HT1080 (cell line): Measurements from ENCODE around the gene URI1. TPM values are rescaled to one million over a fixed set of nuclear protein-coding genes. Genes with fewer than 3 reads are reported as not detected.
"Not testable (repeated sequence)": the region's sequence is repeated elsewhere in the genome, so short reads cannot be mapped to it uniquely, and the experiment has no call there.

Source experiments
- DNase-seq: peaks from one replicate; pipeline ENCODE4 v3.0.0-alpha.2; 2015; ENCODE audit warnings: low read depth
- polyA plus RNA-seq, 2 experiments: library from polyadenylated mRNA; depleted of rRNA; stranded (reverse); fragments of >200 nt; gene quantifications; 2 replicates each; pipeline ENCODE4 v1.2.3, GENCODE V29; 2015
- total RNA-seq: library from RNA; depleted of rRNA; stranded (reverse); fragments of >200 nt; shearing (Covaris generic); gene quantifications from 2 replicates; pipeline ENCODE4 v1.2.3, GENCODE V29; 2014; rRNA removed

The URI1 gene, protein sequence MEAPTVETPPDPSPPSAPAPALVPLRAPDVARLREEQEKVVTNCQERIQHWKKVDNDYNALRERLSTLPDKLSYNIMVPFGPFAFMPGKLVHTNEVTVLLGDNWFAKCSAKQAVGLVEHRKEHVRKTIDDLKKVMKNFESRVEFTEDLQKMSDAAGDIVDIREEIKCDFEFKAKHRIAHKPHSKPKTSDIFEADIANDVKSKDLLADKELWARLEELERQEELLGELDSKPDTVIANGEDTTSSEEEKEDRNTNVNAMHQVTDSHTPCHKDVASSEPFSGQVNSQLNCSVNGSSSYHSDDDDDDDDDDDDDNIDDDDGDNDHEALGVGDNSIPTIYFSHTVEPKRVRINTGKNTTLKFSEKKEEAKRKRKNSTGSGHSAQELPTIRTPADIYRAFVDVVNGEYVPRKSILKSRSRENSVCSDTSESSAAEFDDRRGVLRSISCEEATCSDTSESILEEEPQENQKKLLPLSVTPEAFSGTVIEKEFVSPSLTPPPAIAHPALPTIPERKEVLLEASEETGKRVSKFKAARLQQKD
- total RNA-seq: 53.0 and 54.3 TPM in 2 replicates
- 65.1 and 76.1 TPM in 2 replicates for polyA plus RNA-seq (2015; cell fraction: cytosol; rRNA removed)
- polyA plus RNA-seq (2015; cell fraction: nucleus; rRNA removed): 65.7 and 72.1 TPM in 2 replicates

- DNase-seq: peak; percentile 62
These were observed at the start of gene URI1 for GRCh38 chr19:29941828-29942403. TSS of gene URI1 (plus strand) at chr19:29942239. CDS start at chr19:29942548, 309 bp downstream.

DNA sequence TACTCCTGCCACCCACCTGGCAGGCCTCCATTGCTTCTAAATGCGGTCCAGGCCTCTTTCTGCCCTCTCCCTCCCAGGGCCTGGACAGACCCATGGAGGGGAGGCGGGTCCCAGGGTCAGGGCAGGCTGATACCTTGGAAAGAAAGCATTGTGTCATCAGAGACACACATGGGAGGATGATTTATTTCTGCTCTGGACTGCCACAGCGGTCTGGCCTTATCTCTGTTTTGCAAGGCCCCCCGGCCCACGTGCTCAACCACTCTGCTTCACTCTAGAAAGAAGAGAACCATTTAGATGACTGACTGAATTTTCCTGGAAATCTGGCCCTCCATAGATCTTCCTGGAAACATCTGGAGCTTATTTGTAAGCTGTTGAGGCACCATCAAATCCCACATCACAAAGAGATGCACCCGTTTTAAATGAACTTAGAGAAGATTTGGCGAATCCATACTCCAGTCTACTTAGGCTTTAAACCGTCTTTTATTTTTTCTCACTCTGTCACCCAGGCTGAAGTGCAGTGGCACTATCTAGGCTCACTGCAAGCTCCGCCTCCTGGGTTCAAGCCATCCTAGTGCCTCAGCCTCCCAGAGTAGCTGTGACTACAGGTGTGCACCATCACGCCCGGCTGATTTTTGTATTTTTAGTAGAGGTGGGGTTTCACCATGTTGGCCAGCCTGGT lies 48.3 kb upstream of the URI1 start:
- no peak for DNase-seq

- no peak for DNase-seq
These were observed 45.2 kb upstream of the URI1 start for GRCh38 chr19:29896802-29897201.

GRCh38 chr19:29897466-29897865 lies 44.6 kb upstream of the URI1 start:
- no peak for DNase-seq

DNA sequence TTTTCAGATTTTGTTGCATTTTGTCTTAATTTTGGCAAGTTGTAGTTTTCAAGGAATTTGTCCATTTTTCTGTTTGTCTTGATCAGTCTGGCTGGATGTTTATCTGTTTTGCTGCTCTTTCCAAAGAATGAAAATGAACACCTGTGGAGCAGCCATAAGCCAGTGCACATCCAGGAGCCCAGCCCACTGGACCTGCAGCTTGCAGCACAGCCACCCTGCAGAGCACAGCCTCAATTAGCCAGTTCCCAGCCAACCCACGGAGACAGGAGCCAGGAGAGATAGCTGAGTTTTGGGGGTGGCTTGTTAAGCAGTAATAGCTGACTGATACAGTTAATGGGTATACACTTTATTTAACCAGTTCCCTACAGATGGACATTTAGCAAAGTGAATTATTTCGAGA lies 38.0 kb upstream of the URI1 start:
- DNase-seq: no peak

DNA sequence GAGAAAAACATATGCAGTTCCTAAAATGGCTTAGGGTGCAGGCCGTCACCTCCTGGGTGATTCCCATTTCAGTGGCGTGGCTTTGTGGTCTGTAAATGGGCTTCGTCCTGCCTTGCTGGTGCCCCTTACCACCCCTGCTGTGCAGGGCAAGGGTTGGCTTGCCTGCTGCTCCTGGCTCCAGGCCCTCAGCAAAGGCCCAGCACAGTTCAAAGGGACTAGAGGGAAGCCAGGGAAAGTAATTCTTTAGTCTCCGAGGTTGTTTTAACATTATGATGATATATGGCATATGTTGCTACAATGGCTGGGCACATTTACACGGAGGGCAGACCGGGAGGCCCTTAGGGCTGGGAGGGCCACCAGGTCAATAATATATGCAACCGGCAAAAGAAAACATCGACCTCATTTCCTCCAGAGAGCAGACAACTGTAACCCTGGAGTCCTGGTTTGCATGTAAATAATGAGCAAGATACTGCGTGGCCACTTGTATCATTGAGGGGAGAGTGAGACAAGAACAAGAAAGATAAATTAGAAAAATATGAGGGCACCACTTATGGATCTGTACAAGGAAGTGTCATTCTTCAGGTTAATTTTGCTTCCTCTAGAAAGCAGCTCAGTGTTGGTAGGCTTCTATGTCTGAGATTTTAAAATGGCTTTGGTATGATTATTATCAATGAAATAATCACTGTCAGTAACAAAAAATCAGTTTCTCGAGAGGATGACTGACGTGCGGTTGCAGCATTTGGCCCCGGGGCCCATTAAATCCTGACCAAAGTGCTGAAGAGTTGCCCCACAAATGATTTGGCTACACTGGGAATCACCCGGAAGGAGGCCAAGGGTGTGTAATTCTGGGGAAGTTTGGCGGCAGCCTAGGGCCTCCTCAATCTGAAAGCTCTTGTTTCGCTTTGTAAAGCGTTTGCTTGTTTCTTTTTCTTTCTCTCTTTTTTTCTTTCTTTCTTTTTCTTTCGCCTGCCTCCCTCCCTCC lies 32.8 kb upstream of the URI1 start:
- no peak for DNase-seq

- no peak for DNase-seq
These were observed 27.1 kb upstream of the URI1 start for GRCh38 chr19:29914933-29915332.

DNA sequence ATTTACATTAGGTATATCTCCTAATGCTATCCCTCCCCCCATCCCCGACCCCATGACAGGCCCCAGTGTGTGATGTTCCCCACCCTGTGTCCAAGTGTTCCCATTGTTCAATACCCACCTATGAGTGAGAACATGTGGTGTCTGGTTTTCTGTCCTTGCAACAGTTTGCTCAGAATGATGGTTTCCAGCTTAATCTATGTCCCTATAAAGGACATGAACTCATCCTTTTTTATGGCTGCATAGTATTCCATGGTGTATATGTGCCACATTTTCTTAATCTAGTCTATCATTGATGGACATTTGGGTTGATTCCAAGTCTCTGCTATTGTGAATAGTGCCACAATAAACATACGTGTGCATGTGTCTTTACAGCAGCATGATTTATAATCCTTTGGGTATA lies 26.2 kb upstream of the URI1 start:
- not testable (repeated sequence) for DNase-seq

- no peak for DNase-seq
These were observed 24.1 kb upstream of the URI1 start for GRCh38 chr19:29917911-29918310.

GRCh38 chr19:29918891-29919290 lies 23.1 kb upstream of the URI1 start:
- no peak for DNase-seq

- DNase-seq: no peak
These were observed 19.1 kb upstream of the URI1 start for GRCh38 chr19:29922972-29923371.

DNA sequence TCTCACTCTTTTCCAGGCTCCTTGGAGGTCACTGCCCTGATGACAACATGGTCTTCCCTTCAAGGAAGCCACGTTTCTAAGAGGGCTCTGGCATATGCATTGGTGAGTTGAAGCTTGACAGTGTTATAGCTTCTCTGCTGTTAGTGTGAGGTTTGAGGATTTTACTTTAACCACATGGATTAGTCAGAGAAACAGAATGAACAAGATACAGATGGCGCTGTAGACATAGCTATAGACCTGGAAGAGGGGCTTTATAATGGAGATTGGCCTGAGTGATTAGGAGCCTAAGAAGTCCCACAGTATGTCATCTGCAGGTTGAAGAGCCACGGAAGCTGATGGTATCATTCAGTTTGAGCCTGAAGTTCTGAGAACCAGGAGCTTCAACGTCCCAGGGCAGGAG lies 18.4 kb upstream of the URI1 start:
- peak; percentile 20 for DNase-seq

DNA sequence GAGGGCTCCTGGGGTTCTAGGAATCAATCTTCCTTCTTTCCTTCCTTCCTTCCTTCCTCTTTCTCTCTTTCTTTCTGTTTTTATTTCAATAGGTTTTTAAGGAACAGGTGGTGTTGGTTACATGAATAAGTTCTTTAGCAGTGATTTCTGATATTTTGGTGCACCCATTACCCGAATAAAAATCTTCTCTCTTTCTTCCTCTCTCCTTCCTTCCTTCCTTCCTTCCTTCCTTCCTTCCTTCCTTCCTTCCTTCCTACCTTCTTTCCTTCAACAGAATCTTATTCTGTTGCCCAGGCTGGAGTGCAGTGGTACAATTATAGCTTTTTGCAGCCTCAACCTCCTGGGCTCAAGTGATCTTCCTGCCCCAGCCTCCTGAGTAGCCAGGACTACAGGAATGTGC lies 16.0 kb upstream of the URI1 start:
- DNase-seq: no peak

DNA sequence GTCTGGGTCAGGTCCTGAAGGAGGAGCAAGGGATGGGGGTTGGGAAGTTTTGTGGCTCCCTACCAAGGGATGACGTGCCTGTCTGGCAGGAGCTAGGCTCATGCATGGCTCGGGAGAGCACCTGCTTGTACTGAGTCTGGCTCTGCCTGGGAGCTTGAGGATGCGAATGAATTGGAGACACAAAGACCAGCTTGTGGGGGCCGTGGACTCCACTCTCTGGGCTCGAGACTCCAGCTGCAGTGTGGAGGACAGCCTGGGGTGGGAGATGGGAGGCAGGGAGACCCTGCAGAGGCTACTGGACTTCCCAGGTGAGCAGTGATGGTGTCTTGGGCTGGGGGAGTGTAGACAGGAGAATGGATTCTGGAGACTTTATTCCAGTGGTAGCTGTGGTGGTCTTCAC lies 15.2 kb upstream of the URI1 start:
- no peak for DNase-seq

DNA sequence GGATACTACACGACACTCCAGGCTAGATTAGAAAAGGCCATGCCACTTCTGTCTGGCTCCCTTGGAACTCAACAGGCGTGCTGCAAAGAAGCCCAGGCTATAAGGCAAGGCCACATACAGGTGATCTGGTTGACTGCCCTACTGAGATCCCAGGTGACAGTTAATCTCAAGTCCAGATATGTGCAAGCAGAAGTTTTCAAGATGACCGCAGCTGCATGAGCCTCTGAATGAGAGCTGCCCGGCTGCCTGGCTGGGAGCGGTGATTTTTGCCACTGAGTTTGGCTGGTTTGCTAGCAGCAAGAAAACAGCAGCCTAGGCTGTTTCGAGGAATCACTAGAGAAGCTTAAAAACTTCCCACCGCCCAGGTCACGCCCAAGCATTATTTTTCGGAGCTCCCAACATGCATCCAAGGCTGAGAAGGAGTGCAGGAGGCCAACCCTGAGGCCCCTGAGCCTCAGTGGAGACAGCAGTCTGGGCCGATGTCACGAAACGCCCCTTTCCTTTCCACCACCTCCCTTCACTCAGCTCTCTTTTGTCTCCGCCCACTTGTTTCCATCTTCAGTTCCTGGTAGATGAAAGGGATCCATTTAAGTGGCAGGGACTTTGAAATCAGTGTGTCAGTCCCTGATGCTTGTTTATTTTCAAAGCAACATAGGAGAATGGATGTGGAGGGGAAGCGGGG lies 14.0 kb upstream of the URI1 start:
- DNase-seq: no peak

- no peak for DNase-seq
These were observed 13.2 kb upstream of the URI1 start for GRCh38 chr19:29928831-29929230.

- DNase-seq: no peak
These were observed 7.8 kb upstream of the URI1 start for GRCh38 chr19:29934257-29934656.

- DNase-seq: no peak
These were observed 7.3 kb upstream of the URI1 start for GRCh38 chr19:29934781-29935180.

DNA sequence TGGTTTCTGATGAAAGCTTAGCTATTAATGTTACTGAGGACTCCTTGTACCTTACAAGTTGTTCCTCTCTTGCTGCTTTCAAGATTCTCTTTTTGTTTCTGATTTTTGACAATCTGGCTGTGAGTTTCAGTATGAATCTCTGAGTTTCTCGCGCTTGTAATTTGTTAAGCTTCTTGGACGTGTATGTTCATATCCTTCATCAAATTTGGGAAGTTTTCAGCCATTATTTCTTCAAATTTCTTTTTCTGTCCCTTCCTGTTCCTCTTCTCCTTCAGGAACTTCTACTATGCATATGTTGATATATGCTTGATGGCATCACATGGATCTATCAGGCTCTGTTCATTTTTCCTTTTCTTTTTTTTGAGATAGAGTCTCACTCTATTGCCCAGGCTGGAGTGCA lies 5.6 kb upstream of the URI1 start:
- DNase-seq: no peak

GRCh38 chr19:29939628-29940027 lies 2.4 kb upstream of the URI1 start:
- no peak for DNase-seq
